AG09309 (cell line): Measurements from ENCODE around the gene AGAP1.

ENCODE experiments used
- DNase-seq: peaks from one replicate; pipeline ENCODE4 v3.0.0-alpha.2; 2010; ENCODE audit warnings: low read depth
- H3K4me3 ChIP-seq: 2 replicates; pipeline ENCODE4 v1.5.1; 2011; ENCODE audit warnings: mild to moderate bottlenecking, low read depth, low read length, moderate library complexity; ENCODE audit not compliant: control insufficient read depth
- TF ChIP-seq, protein P1 (sequence below): IDR thresholded peaks from 2 replicates; pipeline ENCODE4 v1.5.1; 2011; ENCODE audit warnings: mild to moderate bottlenecking, low read depth, low read length, inconsistent platforms; ENCODE audit not compliant: insufficient read depth, control insufficient read depth; ENCODE audit errors: missing control alignments

AGAP1 gene

DNA sequence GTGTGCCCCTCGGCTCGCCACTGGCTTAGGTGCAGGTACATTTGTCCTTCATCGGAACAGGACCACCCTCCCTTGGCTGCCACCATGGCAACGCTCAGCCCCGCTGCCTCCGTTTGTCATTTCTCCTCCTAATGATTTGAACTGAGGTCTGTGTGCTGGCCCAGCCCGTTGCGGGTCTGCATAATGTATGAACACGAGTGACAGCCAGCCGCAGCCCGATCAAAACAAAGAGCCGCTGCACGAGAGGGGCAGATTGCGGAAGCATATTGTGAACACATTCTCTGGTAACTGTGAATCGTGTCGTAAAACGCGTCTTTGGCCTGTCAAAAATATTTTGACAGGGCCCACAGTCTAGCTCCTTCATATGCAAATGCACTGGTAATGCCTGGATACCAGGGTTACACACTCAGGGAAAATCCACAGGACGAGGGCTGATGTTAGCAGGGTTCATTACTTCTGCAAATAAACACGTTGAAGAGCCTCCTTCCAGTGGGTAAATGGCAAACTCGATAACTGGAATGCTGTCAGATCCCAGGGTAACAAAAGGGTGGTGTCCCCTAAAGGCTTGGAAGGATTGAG is 137.0 kb downstream of the AGAP1 start:
- DNase-seq: no peak
- H3K4me3 ChIP-seq: no peak overlapping the region
- TF ChIP-seq, protein P1, sequence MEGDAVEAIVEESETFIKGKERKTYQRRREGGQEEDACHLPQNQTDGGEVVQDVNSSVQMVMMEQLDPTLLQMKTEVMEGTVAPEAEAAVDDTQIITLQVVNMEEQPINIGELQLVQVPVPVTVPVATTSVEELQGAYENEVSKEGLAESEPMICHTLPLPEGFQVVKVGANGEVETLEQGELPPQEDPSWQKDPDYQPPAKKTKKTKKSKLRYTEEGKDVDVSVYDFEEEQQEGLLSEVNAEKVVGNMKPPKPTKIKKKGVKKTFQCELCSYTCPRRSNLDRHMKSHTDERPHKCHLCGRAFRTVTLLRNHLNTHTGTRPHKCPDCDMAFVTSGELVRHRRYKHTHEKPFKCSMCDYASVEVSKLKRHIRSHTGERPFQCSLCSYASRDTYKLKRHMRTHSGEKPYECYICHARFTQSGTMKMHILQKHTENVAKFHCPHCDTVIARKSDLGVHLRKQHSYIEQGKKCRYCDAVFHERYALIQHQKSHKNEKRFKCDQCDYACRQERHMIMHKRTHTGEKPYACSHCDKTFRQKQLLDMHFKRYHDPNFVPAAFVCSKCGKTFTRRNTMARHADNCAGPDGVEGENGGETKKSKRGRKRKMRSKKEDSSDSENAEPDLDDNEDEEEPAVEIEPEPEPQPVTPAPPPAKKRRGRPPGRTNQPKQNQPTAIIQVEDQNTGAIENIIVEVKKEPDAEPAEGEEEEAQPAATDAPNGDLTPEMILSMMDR: no peak

DNA sequence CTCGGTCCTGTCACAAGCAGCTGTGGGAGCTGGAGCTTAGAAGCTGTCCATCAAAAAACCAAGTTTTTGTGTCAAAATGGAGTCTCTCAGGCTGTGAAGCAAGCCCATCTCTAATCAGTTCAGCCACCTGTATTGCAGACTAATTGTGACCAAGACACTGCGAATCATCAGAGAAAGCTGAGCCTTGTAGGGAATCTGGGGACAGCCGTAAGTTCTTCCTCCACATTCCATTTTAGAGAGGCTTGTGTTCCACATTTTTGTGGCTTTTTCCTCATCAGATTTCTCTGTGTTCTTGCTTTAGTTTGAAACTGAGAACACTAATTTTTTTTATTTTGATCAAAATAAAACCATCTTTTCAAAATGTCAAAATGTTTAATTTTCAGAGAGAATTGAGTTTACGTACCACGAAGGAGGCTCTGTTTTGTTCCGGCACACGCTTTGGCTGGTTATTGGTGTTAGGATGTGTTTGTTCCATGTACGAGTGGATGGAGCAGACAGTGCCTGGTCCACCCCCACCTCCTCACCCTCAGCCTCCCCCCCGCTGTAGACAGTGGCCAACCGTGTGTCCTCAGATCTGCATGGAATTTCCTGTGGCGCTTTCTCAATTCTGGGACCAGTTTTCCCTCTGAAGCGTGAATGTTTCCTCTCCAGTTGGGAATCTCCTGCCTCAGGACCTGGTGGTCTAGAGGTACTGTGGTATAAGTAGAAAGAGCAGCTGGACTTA is 140.8 kb downstream of the AGAP1 start:
- no peak for DNase-seq
- TF ChIP-seq, protein P1: no peak
- H3K4me3 ChIP-seq: no peak overlapping the region

DNA sequence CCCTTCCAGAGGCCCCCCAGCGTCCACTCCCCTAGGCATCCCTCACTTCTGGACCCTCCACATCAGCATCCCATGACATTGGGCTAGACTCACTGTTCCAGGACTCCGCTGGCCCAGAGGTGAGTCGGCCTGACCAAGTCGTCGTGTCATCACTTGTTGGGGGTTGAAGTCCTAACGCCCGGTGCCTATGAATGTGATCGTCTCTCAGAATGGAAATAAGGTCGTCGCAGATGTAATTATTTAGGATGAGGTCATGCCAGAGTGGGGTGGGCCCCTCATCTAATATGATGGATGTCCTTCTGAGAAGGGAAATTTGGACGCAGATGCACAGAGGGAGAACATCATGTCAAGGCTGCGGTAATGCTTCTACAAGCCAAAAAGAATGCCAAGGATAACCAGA is 142.7 kb downstream of the AGAP1 start:
- DNase-seq: no peak
- H3K4me3 ChIP-seq: no peak overlapping the region
- TF ChIP-seq, protein P1: no peak

DNA sequence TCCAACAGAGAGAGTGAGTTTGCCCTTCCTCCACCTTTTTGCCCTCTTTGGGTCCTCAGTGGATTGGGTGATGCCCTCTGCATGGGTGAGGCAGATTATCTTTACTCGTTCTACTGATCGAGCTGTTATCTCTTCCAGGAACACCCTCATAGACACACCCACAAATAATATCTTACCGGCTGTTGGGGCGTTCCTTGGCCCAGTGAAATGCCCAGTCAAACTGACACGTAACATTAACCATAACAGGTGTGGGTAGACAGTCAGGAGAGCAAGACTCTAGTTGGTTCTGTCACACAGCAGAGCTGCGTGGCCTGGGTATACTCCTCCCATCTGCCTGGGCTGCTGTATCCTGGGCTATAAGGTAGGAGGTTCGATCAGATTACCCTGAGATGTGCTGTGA is 144.1 kb downstream of the AGAP1 start:
- no peak overlapping the region for H3K4me3 ChIP-seq

DNA sequence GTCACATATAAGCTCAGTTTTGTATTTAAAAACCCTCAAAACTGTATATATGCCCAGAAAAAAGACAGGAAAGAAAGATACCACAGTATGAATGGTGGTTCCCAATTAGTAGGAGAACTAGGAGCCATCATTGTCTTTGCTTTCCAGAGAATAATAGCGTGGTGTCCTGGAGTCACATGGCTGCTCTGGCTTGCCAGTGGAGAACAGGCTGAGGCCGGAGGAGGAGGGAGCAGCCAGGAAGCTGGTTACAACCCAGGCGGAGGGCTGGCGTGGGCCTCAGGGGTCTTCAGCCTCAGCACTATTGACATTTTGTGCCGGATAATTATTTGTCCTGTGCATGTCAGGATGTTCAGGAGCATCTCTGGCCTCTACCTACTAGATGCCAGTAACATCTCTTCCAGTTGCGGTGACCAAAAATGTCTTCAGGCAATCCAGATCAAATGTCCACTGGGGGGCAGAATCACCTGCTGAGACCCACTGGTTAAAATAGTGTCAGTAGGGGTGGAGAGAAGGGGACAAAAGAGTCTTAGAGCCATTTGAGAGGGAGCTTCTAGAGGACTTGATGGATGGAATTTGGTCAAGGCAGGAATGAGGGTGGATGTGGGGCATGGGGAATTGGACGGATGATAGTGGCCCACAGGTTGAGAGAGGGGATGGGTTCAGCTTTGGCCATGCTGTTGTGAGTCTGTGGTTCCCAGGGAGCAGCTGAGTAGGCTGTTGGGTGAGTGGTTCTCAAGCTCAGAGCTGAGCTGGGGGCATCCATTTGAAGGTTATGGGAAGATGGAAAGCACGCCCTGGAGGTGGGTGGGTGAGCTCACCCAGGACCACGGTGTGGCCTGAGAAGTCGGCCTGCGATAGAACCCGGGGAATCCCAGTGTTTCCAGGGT is 144.9 kb downstream of the AGAP1 start:
- no peak overlapping the region for H3K4me3 ChIP-seq
- TF ChIP-seq, protein P1: peak; percentile 16
- no peak for DNase-seq

More for the DNA sequence above, 144.1 kb downstream of the AGAP1 start:
- DNase-seq: no peak
- TF ChIP-seq, protein P1: no peak

DNA sequence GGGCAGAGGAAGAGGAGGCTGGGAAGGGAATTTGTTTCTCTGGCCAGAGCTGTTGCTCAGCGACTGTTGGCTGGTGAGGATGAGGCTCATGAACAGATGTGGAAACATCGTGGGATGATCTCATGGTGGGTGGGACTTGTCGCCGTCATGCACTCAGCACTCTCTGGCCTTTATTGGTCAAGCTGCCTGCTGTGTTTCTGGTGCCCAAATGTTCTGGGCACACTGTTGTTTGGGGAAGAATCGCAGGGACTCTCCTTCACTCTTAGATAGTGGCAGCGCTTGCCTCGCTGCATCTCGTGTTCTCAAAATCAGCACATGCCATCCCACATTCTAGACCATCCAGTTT is 145.6 kb downstream of the AGAP1 start:
- H3K4me3 ChIP-seq: no peak overlapping the region
- peak; percentile 76 for DNase-seq
- TF ChIP-seq, protein P1: no peak
